Liver (tissue), 9 donors: ENCODE data around the gene RRM2. TPM values are rescaled to one million over a fixed set of nuclear protein-coding genes. Genes with fewer than 3 reads are reported as not detected.

Experiments
- DNase-seq: peaks from one replicate; pipeline ENCODE4 v3.0.0-alpha.2; 2017; ENCODE audit warnings: low spot score
- H3K27ac ChIP-seq, 2 donors: one replicate each; pipeline ENCODE4 v1.7.0; 2013; ENCODE audit warnings: inconsistent platforms in 2 of 2, low read length in 2 of 2, control low read depth in 1 of 2, low read depth in 1 of 2, mild to moderate bottlenecking in 1 of 2
- H3K27me3 ChIP-seq, 4 donors: one replicate each; pipeline versions ENCODE4 v1.6.1 to v1.7.0; 2013; ENCODE audit warnings: low read length in 3 of 4, inconsistent platforms in 1 of 4, mild to moderate bottlenecking in 1 of 4, moderate library complexity in 1 of 4; ENCODE audit not compliant: control insufficient read depth in 4 of 4, insufficient read depth in 4 of 4
- H3K36me3 ChIP-seq, 4 donors: one replicate each; pipeline versions ENCODE4 v1.6.1 to v1.7.0; 2013; ENCODE audit warnings: low read length in 3 of 4, mild to moderate bottlenecking in 3 of 4, low read depth in 1 of 4, moderate library complexity in 1 of 4; ENCODE audit not compliant: control insufficient read depth in 4 of 4, insufficient read depth in 3 of 4
- H3K4me1 ChIP-seq, 4 donors: one replicate each; pipeline versions ENCODE4 v1.6.1 to v1.7.0; 2013; ENCODE audit warnings: low read length in 3 of 4, mild to moderate bottlenecking in 3 of 4, moderate library complexity in 1 of 4; ENCODE audit not compliant: control insufficient read depth in 4 of 4, insufficient read depth in 4 of 4
- H3K4me3 ChIP-seq, 3 donors: one replicate each; pipeline versions ENCODE4 v1.6.1 to v1.7.0; 2013; ENCODE audit warnings: low read length in 3 of 3, control low read depth in 1 of 3, low read depth in 1 of 3, mild to moderate bottlenecking in 1 of 3
- H3K9ac ChIP-seq, 2 donors: one replicate each; pipeline ENCODE4 v1.7.0; 2013; ENCODE audit warnings: low read length in 2 of 2, mild to moderate bottlenecking in 2 of 2, moderate library complexity in 2 of 2, control low read depth in 1 of 2, low read depth in 1 of 2
- H3K9me3 ChIP-seq, 4 donors: one replicate each; pipeline versions ENCODE4 v1.6.1 to v1.7.0; 2013; ENCODE audit warnings: low read length in 3 of 4; ENCODE audit not compliant: control insufficient read depth in 4 of 4
- GABPA ChIP-seq, 2 donors: IDR thresholded peaks in 1 of 2; conservative IDR thresholded peaks in 1 of 2; 2 replicates each; pipeline ENCODE4 v1.6.1; 2016; ENCODE audit warnings: antibody characterized with exemption in 2 of 2, mild to moderate bottlenecking in 1 of 2, moderate library complexity in 1 of 2
- HNF4G ChIP-seq: IDR thresholded peaks from 2 replicates; pipeline ENCODE4 v1.6.1; 2016; ENCODE audit warnings: antibody characterized with exemption
- REST ChIP-seq: IDR thresholded peaks from 2 replicates; pipeline ENCODE4 v1.6.1; 2016; ENCODE audit warnings: antibody characterized with exemption, mild to moderate bottlenecking
- RXRA ChIP-seq, 2 donors: IDR thresholded peaks; 2 replicates each; pipeline ENCODE4 v1.6.1; 2017 to 2018; ENCODE audit warnings: antibody characterized with exemption in 2 of 2, mild to moderate bottlenecking in 1 of 2
- SP1 ChIP-seq: IDR thresholded peaks from 2 replicates; pipeline ENCODE4 v1.6.1; 2018; ENCODE audit warnings: antibody characterized with exemption, mild to moderate bottlenecking
- YY1 ChIP-seq: IDR thresholded peaks from 2 replicates; pipeline ENCODE4 v1.6.1; 2016; ENCODE audit warnings: antibody characterized with exemption, mild to moderate bottlenecking
- WGBS: extraction: QIAGEN DNeasy Blood & Tissue Kit; methylation state at CpG from one replicate; pipeline ENCODE4 v1.1.7; 2013; 5-methylcytosine and 5-hydroxymethylcytosine counted together
- polyA plus RNA-seq, 2 donors: library from polyadenylated mRNA; stranded (reverse) in 1 of 2; unstranded in 1 of 2; fragments of 200-250 nt in 1 of 2; fragments of >200 nt in 1 of 2; fragmentation: Nextera tagmentation in 1 of 2; extraction: Ambion mirVana in 1 of 2; gene quantifications; one replicate each; pipeline versions ENCODE4 v1.2.1 to v1.2.3, GENCODE V29; 2013 to 2015
- total RNA-seq, 2 donors: library from RNA; depleted of rRNA; stranded (reverse); fragments of >200 nt; gene quantifications; one replicate each; pipeline ENCODE4 v1.2.3, GENCODE V29; 2014
- donor health status: healthy.
- donor health status: healthy.
- donor health status: healthy.
- donor health status: healthy.
- donor health status: healthy.

Gene RRM2
- total and polyA plus RNA-seq, 4 donors = 3.9 to 124 (median 18.5) TPM

GRCh38 chr2:10170256-10170655 is 47.7 kb downstream of the RRM2 start:
- Histone ChIP-seq H3K9ac (no peak overlapping the region), H3K27ac (no peak overlapping the region), H3K27me3 (no peaks in the 10 kb centered on the region), H3K9me3 (no peaks in the 10 kb centered on the region), H3K36me3 (no peaks in the 10 kb centered on the region), H3K4me1 (no peaks in the 10 kb centered on the region), H3K4me3 (no peak overlapping the region)
- 79% methylated on average over 9 of the region's 9 CpGs for WGBS
- TF ChIP-seq RXRA (IDR thresholded peaks at IDR 0.05) (no peak), REST (no peak), YY1 (no peak), GABPA (IDR thresholded peaks at IDR 0.05 in 1 of 2, conservative IDR thresholded peaks at IDR 0.05 in 1 of 2) (no peak), SP1 (no peak), HNF4G (no peak)
- DNase-seq = no peak

- TF ChIP-seq RXRA (IDR thresholded peaks at IDR 0.05) (no peak), REST (no peak), GABPA (IDR thresholded peaks at IDR 0.05 in 1 of 2, conservative IDR thresholded peaks at IDR 0.05 in 1 of 2) (no peak)
- Histone ChIP-seq H3K4me1 (no peaks in the 10 kb centered on the region), H3K27ac (no peak overlapping the region), H3K9ac (no peak overlapping the region), H3K4me3 (no peak overlapping the region), H3K9me3 (no peaks in the 10 kb centered on the region), H3K27me3 (no peaks in the 10 kb centered on the region), H3K36me3 (no peaks in the 10 kb centered on the region)
- WGBS = 95% methylated on average over 19 of the region's 19 CpGs
- DNase-seq = no peak
Measured at GRCh38 chr2:10171006-10171800, 48.7 kb downstream of the RRM2 start.
